ENCODE measurements around the gene NHERF1. TPM values are rescaled to one million over a fixed set of nuclear protein-coding genes. Genes with fewer than 3 reads are reported as not detected.

The NHERF1 gene
- total and polyA plus RNA-seq, 2 of the 8 experiments (the other 6 are each of a cell fraction or from before 2014, with no cell fraction given): 92.9 to 99.2 TPM

- H3K27ac ChIP-seq (ENCODE audit: low read depth, low read length): no peak overlapping the region
- TF ChIP-seq RXRA (IDR thresholded peaks at IDR 0.05; ENCODE audit: insufficient read depth, low read depth, low read length) (no peak), SRF (IDR thresholded peaks at IDR 0.05; ENCODE audit: low read depth, low read length) (no peak), EP300 (IDR thresholded peaks at IDR 0.05; ENCODE audit: borderline replicate concordance in 1 of 2, low read depth in 2 of 2, low read length in 2 of 2) (no peak), CTCF (IDR thresholded peaks at IDR 0.05; ENCODE audit: control extremely low read depth in 1 of 3, insufficient read depth in 1 of 3, low read depth in 1 of 3, low read length in 3 of 3) (no peak), MAFK (IDR thresholded peaks at IDR 0.05; ENCODE audit: low read depth, low read length) (no peak), KDM5A (IDR thresholded peaks at IDR 0.05; ENCODE audit: low read length) (no peak), CREB1 (IDR thresholded peaks at IDR 0.05) (no peak), ATF3 (IDR thresholded peaks at IDR 0.05; ENCODE audit: insufficient read depth, low read depth, low read length) (no peak)
These were observed 63.9 kb downstream of the NHERF1 start for GRCh38 chr17:74812109-74813009.

More at GRCh38 chr17:74812109-74813009, 63.9 kb downstream of the NHERF1 start:
- no peak overlapping the region for H2BK12ac ChIP-seq (ENCODE audit: low read depth, low read length)
- H2AK5ac ChIP-seq (ENCODE audit: low read depth, low read length): no peak overlapping the region
- no peak overlapping the region for H3K56ac ChIP-seq (replicated peaks; ENCODE audit: insufficient read length, low read depth, low read length)
- WGBS, 2 experiments (ENCODE audit: extremely low coverage in 1 of 2, insufficient coverage in 1 of 2, insufficient read length in 1 of 2, insufficient replicate concordance in 2 of 2, low coverage in 1 of 2, low lambda C conversion rate in 2 of 2, missing lambda C conversion rate in 1 of 2): 76% methylated on average over 23 of the region's 23 CpGs; no CpG with 5 or more reads in 1 of the 2 experiments
- CTCF ChIA-PET (ENCODE audit: partially characterized antibody): interaction anchor here (0.5 to 99.6 kb wide), 5 partner anchors 6 to 238 kb away, joined by 3 to 2981 read pairs (median 5); partner anchors contain the start of genes FDXR, GRIN2C and NAT9
- DNase-seq (ENCODE audit: low read depth in 1 of 2, low spot score in 2 of 2) (no peak), FAIRE-seq (no peak)
- H3K14ac ChIP-seq (ENCODE audit: insufficient read length): no peak overlapping the region
- no peaks in the 10 kb centered on the region; a peak in 1 of 8 replicates for H3K36me3 ChIP-seq (ENCODE audit: control insufficient read depth in 2 of 4, insufficient read depth in 4 of 4, low read length in 3 of 4)
- H3K23me2 ChIP-seq (ENCODE audit: low read depth, low read length): no peaks in the 10 kb centered on the region
- no peak overlapping the region for H3K23ac ChIP-seq (ENCODE audit: insufficient read length)
- no peaks in the 10 kb centered on the region; a peak in 3 of 7 replicates for H3K27me3 ChIP-seq (replicated peaks in 1 of 4; ENCODE audit: control insufficient read depth in 3 of 4, extremely low read depth in 1 of 4, insufficient read depth in 3 of 4, low read length in 3 of 4)
- no peak overlapping the region for H2AFZ ChIP-seq (ENCODE audit: low read length)
- H3K79me1 ChIP-seq (ENCODE audit: low read depth, low read length): no peaks in the 10 kb centered on the region; the same call in 1 of the 2 replicates
- H4K20me1 ChIP-seq (replicated peaks in 1 of 2; ENCODE audit: control insufficient read depth in 1 of 2, insufficient read depth in 2 of 2, low read length in 2 of 2): peaks cover 12 to 21% of the 10 kb centered on the region in 2 experiments
- H3K4ac ChIP-seq (replicated peaks; ENCODE audit: insufficient read length, low read depth, low read length): no peak overlapping the region
- no peak overlapping the region for H3K9ac ChIP-seq (replicated peaks in 1 of 4; ENCODE audit: extremely low read depth in 1 of 4, low read depth in 3 of 4, low read length in 3 of 4)
- H4K5ac ChIP-seq (ENCODE audit: insufficient read length, low read depth, low read length): no peak overlapping the region
- H3K9me3 ChIP-seq (ENCODE audit: insufficient read depth in 2 of 2, low read depth in 1 of 2, low read length in 1 of 2): no peaks in the 10 kb centered on the region
- H2BK20ac ChIP-seq (ENCODE audit: low read length): no peak overlapping the region
- H2BK120ac ChIP-seq (replicated peaks; ENCODE audit: low read depth, low read length): no peak overlapping the region
- H3K18ac ChIP-seq (ENCODE audit: extremely low read depth, low read length): no peak overlapping the region
- H3K4me3 ChIP-seq (ENCODE audit: extremely low read depth in 1 of 4, insufficient read depth in 2 of 4, low read depth in 3 of 4, low read length in 4 of 4): no peak overlapping the region
- peaks cover 0 to 4% (median 1%) of the 10 kb centered on the region in 4 experiments; a peak in 2 of 7 replicates for H3K4me1 ChIP-seq (replicated peaks in 1 of 4; ENCODE audit: control insufficient read depth in 3 of 4, insufficient read depth in 4 of 4, low read length in 3 of 4)
- no peak overlapping the region for H2BK5ac ChIP-seq (ENCODE audit: low read depth, low read length)
- no peak overlapping the region for H3K4me2 ChIP-seq (ENCODE audit: insufficient read depth in 1 of 2, low read depth in 2 of 2, low read length in 2 of 2)
- no peak overlapping the region for H2BK15ac ChIP-seq (ENCODE audit: low read length)
- H4K8ac ChIP-seq (ENCODE audit: extremely low read depth, insufficient read depth, low read length): no peak overlapping the region
- H4K91ac ChIP-seq (replicated peaks; ENCODE audit: insufficient read length, low read length): no peak overlapping the region
- no peaks in the 10 kb centered on the region for H3K79me2 ChIP-seq (ENCODE audit: control insufficient read depth in 1 of 2, insufficient read depth in 2 of 2, low read length in 2 of 2)
- POLR2A ChIA-PET (ENCODE audit: partially characterized antibody): no interaction called here

Measured in H1 (cell line).